ENCODE measurements around the gene CLDN14.
A peak's percentile ranks its signal among the peaks of the same experiment; 100 is the strongest.

Gene CLDN14

GRCh38 chr21:36437745-36438128, 42.2 kb downstream of the CLDN14 start:
- Histone ChIP-seq H2BK120ac (ENCODE audit: insufficient read depth, low read length, poor library complexity) (no peak overlapping the region), H2AK5ac (ENCODE audit: low read length) (no peak overlapping the region), H3K14ac (ENCODE audit: low read length) (no peak overlapping the region), H3K4me1 (ENCODE audit: control insufficient read depth in 1 of 2, insufficient read depth in 2 of 2, low read length in 2 of 2) (no peaks in the 10 kb centered on the region), H3K23ac (ENCODE audit: low read length) (no peak overlapping the region), H3K27me3 (ENCODE audit: insufficient read depth, low read length) (no peaks in the 10 kb centered on the region), H4K8ac (ENCODE audit: low read depth, low read length) (no peak overlapping the region), H3K36me3 (ENCODE audit: control insufficient read depth in 1 of 2, insufficient read depth in 2 of 2, low read length in 2 of 2) (no peaks in the 10 kb centered on the region), H3K9ac (ENCODE audit: low read length) (no peak overlapping the region), H4K12ac (ENCODE audit: low read depth, low read length) (no peak overlapping the region), H2BK12ac (ENCODE audit: low read length) (no peak overlapping the region), H3K79me2 (ENCODE audit: control insufficient read depth, insufficient read depth, low read length, poor library complexity) (no peaks in the 10 kb centered on the region), H3K18ac (ENCODE audit: low read length) (no peak overlapping the region), H3K4ac (ENCODE audit: low read depth, low read length) (no peak overlapping the region), H3K9me3 (ENCODE audit: insufficient read depth, low read depth, low read length) (no peaks in the 10 kb centered on the region), H3K4me3 (ENCODE audit: low read depth, low read length) (no peak overlapping the region), H4K91ac (ENCODE audit: low read depth, low read length) (no peak overlapping the region), H3K27ac (ENCODE audit: low read depth, low read length) (no peak overlapping the region), H3K4me2 (ENCODE audit: low read length) (no peak overlapping the region), H3K79me1 (ENCODE audit: low read length) (no peaks in the 10 kb centered on the region), H2AFZ (ENCODE audit: insufficient read depth, low read length, poor library complexity) (no peak overlapping the region), H2BK5ac (ENCODE audit: low read depth, low read length, poor library complexity) (no peak overlapping the region)
- peak; percentile 84 to 87 for DNase-seq
- WGBS (ENCODE audit: extremely low coverage, insufficient coverage, insufficient read length): no CpG with 5 or more reads among the region's 6 CpGs

GRCh38 chr21:36436829-36437744, 42.8 kb downstream of the CLDN14 start:
- no peaks in the 10 kb centered on the region for H3K9me3 ChIP-seq (ENCODE audit: insufficient read depth, low read depth, low read length)
- H2AFZ ChIP-seq (ENCODE audit: insufficient read depth, low read length, poor library complexity): no peak overlapping the region
- H2AK5ac ChIP-seq (ENCODE audit: low read length): no peak overlapping the region
- H3K4me2 ChIP-seq (ENCODE audit: low read length): no peak overlapping the region
- H3K4me1 ChIP-seq (ENCODE audit: control insufficient read depth in 1 of 2, insufficient read depth in 2 of 2, low read length in 2 of 2): no peaks in the 10 kb centered on the region
- no peak overlapping the region for H3K4me3 ChIP-seq (ENCODE audit: low read depth, low read length)
- DNase-seq: peak; percentile 46 to 76
- H3K79me2 ChIP-seq (ENCODE audit: control insufficient read depth, insufficient read depth, low read length, poor library complexity): no peaks in the 10 kb centered on the region
- no peak overlapping the region for H2BK120ac ChIP-seq (ENCODE audit: insufficient read depth, low read length, poor library complexity)
- no peak overlapping the region for H4K12ac ChIP-seq (ENCODE audit: low read depth, low read length)
- H3K14ac ChIP-seq (ENCODE audit: low read length): no peak overlapping the region
- H3K27me3 ChIP-seq (ENCODE audit: insufficient read depth, low read length): no peaks in the 10 kb centered on the region
- WGBS (ENCODE audit: extremely low coverage, insufficient coverage, insufficient read length): no CpG with 5 or more reads among the region's 5 CpGs
- H2BK12ac ChIP-seq (ENCODE audit: low read length): no peak overlapping the region
- H4K91ac ChIP-seq (ENCODE audit: low read depth, low read length): no peak overlapping the region
- no peak overlapping the region for H3K9ac ChIP-seq (ENCODE audit: low read length)
- no peak overlapping the region for H4K8ac ChIP-seq (ENCODE audit: low read depth, low read length)
- H3K18ac ChIP-seq (ENCODE audit: low read length): no peak overlapping the region
- no peak overlapping the region for H3K4ac ChIP-seq (ENCODE audit: low read depth, low read length)
- no peaks in the 10 kb centered on the region for H3K36me3 ChIP-seq (ENCODE audit: control insufficient read depth in 1 of 2, insufficient read depth in 2 of 2, low read length in 2 of 2)
- H3K27ac ChIP-seq (ENCODE audit: low read depth, low read length): no peak overlapping the region
- no peak overlapping the region for H3K23ac ChIP-seq (ENCODE audit: low read length)
- no peaks in the 10 kb centered on the region for H3K79me1 ChIP-seq (ENCODE audit: low read length)
- H2BK5ac ChIP-seq (ENCODE audit: low read depth, low read length, poor library complexity): no peak overlapping the region

GRCh38 chr21:36434144-36434543, 45.8 kb downstream of the CLDN14 start:
- no peak overlapping the region for H3K4me2 ChIP-seq (ENCODE audit: low read length)
- no peak overlapping the region for H4K12ac ChIP-seq (ENCODE audit: low read depth, low read length)
- no peaks in the 10 kb centered on the region for H3K27me3 ChIP-seq (ENCODE audit: insufficient read depth, low read length)
- no peak overlapping the region for H3K4ac ChIP-seq (ENCODE audit: low read depth, low read length)
- no peak overlapping the region for H2BK120ac ChIP-seq (ENCODE audit: insufficient read depth, low read length, poor library complexity)
- H3K4me3 ChIP-seq (ENCODE audit: low read depth, low read length): no peak overlapping the region
- WGBS (ENCODE audit: extremely low coverage, insufficient coverage, insufficient read length): no CpG with 5 or more reads among the region's 6 CpGs
- no peak overlapping the region for H3K27ac ChIP-seq (ENCODE audit: low read depth, low read length)
- H4K8ac ChIP-seq (ENCODE audit: low read depth, low read length): no peak overlapping the region
- no peak overlapping the region for H3K14ac ChIP-seq (ENCODE audit: low read length)
- H3K36me3 ChIP-seq (ENCODE audit: control insufficient read depth in 1 of 2, insufficient read depth in 2 of 2, low read length in 2 of 2): no peaks in the 10 kb centered on the region
- no peak for DNase-seq
- no peak overlapping the region for H2BK5ac ChIP-seq (ENCODE audit: low read depth, low read length, poor library complexity)
- no peak overlapping the region for H2AK5ac ChIP-seq (ENCODE audit: low read length)
- H3K79me1 ChIP-seq (ENCODE audit: low read length): peaks cover 8% of the 10 kb centered on the region
- H3K18ac ChIP-seq (ENCODE audit: low read length): no peak overlapping the region
- no peak overlapping the region for H2AFZ ChIP-seq (ENCODE audit: insufficient read depth, low read length, poor library complexity)
- no peak overlapping the region for H2BK12ac ChIP-seq (ENCODE audit: low read length)
- no peaks in the 10 kb centered on the region for H3K9me3 ChIP-seq (ENCODE audit: insufficient read depth, low read depth, low read length)
- no peak overlapping the region for H4K91ac ChIP-seq (ENCODE audit: low read depth, low read length)
- peaks cover 13% of the 10 kb centered on the region in 2 experiments for H3K4me1 ChIP-seq (ENCODE audit: control insufficient read depth in 1 of 2, insufficient read depth in 2 of 2, low read length in 2 of 2)
- H3K9ac ChIP-seq (ENCODE audit: low read length): no peak overlapping the region
- no peak overlapping the region for H3K23ac ChIP-seq (ENCODE audit: low read length)
- no peaks in the 10 kb centered on the region for H3K79me2 ChIP-seq (ENCODE audit: control insufficient read depth, insufficient read depth, low read length, poor library complexity)

- H3K4me3 ChIP-seq (ENCODE audit: low read depth, low read length): no peak overlapping the region
- H3K14ac ChIP-seq (ENCODE audit: low read length): no peak overlapping the region
- no peaks in the 10 kb centered on the region for H3K9me3 ChIP-seq (ENCODE audit: insufficient read depth, low read depth, low read length)
- DNase-seq: peak in 1 of 2 donors; percentile 50
- H2AK5ac ChIP-seq (ENCODE audit: low read length): no peak overlapping the region
- peaks cover 13 to 18% of the 10 kb centered on the region in 2 experiments for H3K4me1 ChIP-seq (ENCODE audit: control insufficient read depth in 1 of 2, insufficient read depth in 2 of 2, low read length in 2 of 2)
- H3K27ac ChIP-seq (ENCODE audit: low read depth, low read length): no peak overlapping the region
- H3K27me3 ChIP-seq (ENCODE audit: insufficient read depth, low read length): no peaks in the 10 kb centered on the region
- H4K91ac ChIP-seq (ENCODE audit: low read depth, low read length): no peak overlapping the region
- H2AFZ ChIP-seq (ENCODE audit: insufficient read depth, low read length, poor library complexity): no peak overlapping the region
- no peak overlapping the region for H4K8ac ChIP-seq (ENCODE audit: low read depth, low read length)
- H2BK12ac ChIP-seq (ENCODE audit: low read length): no peak overlapping the region
- H3K23ac ChIP-seq (ENCODE audit: low read length): no peak overlapping the region
- peaks cover 9% of the 10 kb centered on the region for H3K79me1 ChIP-seq (ENCODE audit: low read length)
- H3K4ac ChIP-seq (ENCODE audit: low read depth, low read length): no peak overlapping the region
- H3K9ac ChIP-seq (ENCODE audit: low read length): no peak overlapping the region
- H2BK5ac ChIP-seq (ENCODE audit: low read depth, low read length, poor library complexity): no peak overlapping the region
- H3K79me2 ChIP-seq (ENCODE audit: control insufficient read depth, insufficient read depth, low read length, poor library complexity): no peaks in the 10 kb centered on the region
- no peak overlapping the region for H4K12ac ChIP-seq (ENCODE audit: low read depth, low read length)
- no peak overlapping the region for H2BK120ac ChIP-seq (ENCODE audit: insufficient read depth, low read length, poor library complexity)
- no peak overlapping the region for H3K4me2 ChIP-seq (ENCODE audit: low read length)
- H3K18ac ChIP-seq (ENCODE audit: low read length): no peak overlapping the region
- H3K36me3 ChIP-seq (ENCODE audit: control insufficient read depth in 1 of 2, insufficient read depth in 2 of 2, low read length in 2 of 2): no peaks in the 10 kb centered on the region
- WGBS (ENCODE audit: extremely low coverage, insufficient coverage, insufficient read length): no CpG with 5 or more reads among the region's 7 CpGs
Observed at GRCh38 chr21:36433059-36433709, 46.7 kb downstream of the CLDN14 start.
